Psoas muscle (tissue), 8 donors: ENCODE data around the gene WDR38. TPM values are rescaled to one million over a fixed set of nuclear protein-coding genes. Genes with fewer than 3 reads are reported as not detected.

Experiments used
- ATAC-seq, 4 donors: fragments of 200-7000 bp; cut with Tn5 transposase; one replicate each; pipeline ENCODE4 v1.9.1; 2020; ENCODE audit warnings: moderate library complexity in 3 of 4, mild to moderate bottlenecking in 2 of 4
- DNase-seq, 2 donors: peaks; one replicate each; pipeline ENCODE4 v3.0.0-alpha.2; 2020
- H3K27ac ChIP-seq: fragments of 200-600 bp; one replicate; pipeline ENCODE4 v1.8.0; 2022
- H3K27me3 ChIP-seq, 3 donors: fragments of 200-600 bp in 1 of 3; one replicate each; pipeline versions ENCODE4 v1.6.1 to v1.8.0; 2013 to 2022; ENCODE audit warnings: low read length in 2 of 3, mild to moderate bottlenecking in 2 of 3, moderate library complexity in 1 of 3; ENCODE audit not compliant: insufficient read depth in 3 of 3
- H3K36me3 ChIP-seq, 2 donors: fragments of 200-600 bp in 1 of 2; one replicate each; pipeline versions ENCODE4 v1.6.1 to v1.8.0; 2013 to 2022; ENCODE audit warnings: low read depth in 1 of 2, mild to moderate bottlenecking in 1 of 2, moderate library complexity in 1 of 2; ENCODE audit not compliant: insufficient read depth in 1 of 2
- H3K4me1 ChIP-seq: fragments of 200-600 bp; one replicate; pipeline ENCODE4 v1.8.0; 2022
- H3K4me3 ChIP-seq: fragments of 200-600 bp; one replicate; pipeline ENCODE4 v1.8.0; 2022; ENCODE audit warnings: mild to moderate bottlenecking
- H3K9me3 ChIP-seq: fragments of 200-600 bp; one replicate; pipeline ENCODE4 v1.8.0; 2022
- CTCF ChIP-seq: fragments of 200-600 bp; IDR thresholded peaks from one replicate; pipeline ENCODE4 v1.8.0; 2022; ENCODE audit warnings: antibody characterized with exemption
- WGBS, 3 donors: extraction: QIAGEN DNeasy Blood & Tissue Kit; methylation state at CpG; one replicate each; pipeline versions ENCODE4 v1.1.6 to v1.1.7; 2013; 5-methylcytosine and 5-hydroxymethylcytosine counted together
- intact Hi-C, 2 donors: fragments of 100-400 bp; cut with DNase I; formaldehyde crosslinking; loops; one replicate each; pipeline versions ENCODE4 v1.11.0 to v1.14.2; 2022
- polyA plus RNA-seq, 3 donors: library from polyadenylated mRNA; stranded (reverse); fragments of 200-250 nt; gene quantifications; one replicate each; pipeline ENCODE4 v1.2.3, GENCODE V29; 2013
- total RNA-seq, 4 donors: library from RNA; stranded (reverse); fragmentation: NEBNext Ultra II Directional in 2 of 4; extraction: Animal tissue kit (Norgen Biotek cat#: 25700) in 2 of 4; gene quantifications; one replicate each; pipeline versions ENCODE4 v1.2.1 to v1.2.4, GENCODE V29; 2021 to 2023
- donor health status: healthy with polysubstance abuse.
- donor health status: DM: no; HTN: no; CAD: no; lungs with moderate emphysema.
- donor health status: Bipolar disorder and iron deficiency.
- donor health status: healthy.
- donor health status: DM: yes; HTN: yes; CAD: no.
- donor health status: DM: no; HTN: no; CAD: no.
- donor health status: DM: no; HTN: no; CAD: no.
- donor health status: DM: yes; HTN: yes; CAD: no.

WDR38 gene
- total and polyA plus RNA-seq, 7 donors: 0.05 TPM; not detected in 6

- Histone ChIP-seq H3K27me3 (no peaks in the 10 kb centered on the region), H3K36me3 (no peaks in the 10 kb centered on the region), H3K4me1 (no peaks in the 10 kb centered on the region), H3K4me3 (no peak overlapping the region), H3K9me3 (no peaks in the 10 kb centered on the region), H3K27ac (no peak overlapping the region)
- intact Hi-C loops: no loop called here
- WGBS, 3 donors: 38 to 47% (median 43%) methylated on average over 18 of the region's 18 CpGs
- DNase-seq: no peak
- peak; percentile 83 to 86 (median 85) for ATAC-seq
- TF ChIP-seq CTCF: no peak
These were observed 34.6 kb upstream of the WDR38 start for GRCh38 chr9:124818431-124819281.

- H3K27ac ChIP-seq: no peak overlapping the region
These were observed 32.3 kb upstream of the WDR38 start for GRCh38 chr9:124820698-124821623.

GRCh38 chr9:124828489-124829333 is 24.5 kb upstream of the WDR38 start:
- TF ChIP-seq CTCF: no peak
- WGBS, 3 donors: 56 to 63% (median 58%) methylated on average over 2 of the region's 2 CpGs
- Histone ChIP-seq H3K9me3 (no peaks in the 10 kb centered on the region), H3K36me3 (no peaks in the 10 kb centered on the region), H3K4me1 (peaks cover 15% of the 10 kb centered on the region), H3K27ac (no peak overlapping the region), H3K27me3 (no peaks in the 10 kb centered on the region), H3K4me3 (no peak overlapping the region)
- ATAC-seq: no peak
- no peak for DNase-seq
- intact Hi-C loops: no loop called here

More at GRCh38 chr9:124820698-124821623, 32.3 kb upstream of the WDR38 start:
- WGBS, 3 donors: 38 to 44% (median 38%) methylated on average over 12 of the region's 12 CpGs
- no peak for DNase-seq
- ATAC-seq: peak in 2 of 4 donors; percentile 14 to 25
- Histone ChIP-seq H3K4me3 (no peak overlapping the region), H3K4me1 (no peaks in the 10 kb centered on the region), H3K9me3 (no peaks in the 10 kb centered on the region), H3K27me3 (no peaks in the 10 kb centered on the region), H3K36me3 (no peaks in the 10 kb centered on the region)
- intact Hi-C loops: no loop called here
- no peak for TF ChIP-seq CTCF

- intact Hi-C loops: no loop called here
- H3K9me3 ChIP-seq: no peaks in the 10 kb centered on the region
- no peak for TF ChIP-seq CTCF
- no peaks in the 10 kb centered on the region for H3K36me3 ChIP-seq
- H3K27me3 ChIP-seq: no peaks in the 10 kb centered on the region
- H3K27ac ChIP-seq: no peak overlapping the region
- H3K4me3 ChIP-seq: no peak overlapping the region
- 56 to 61% (median 57%) methylated on average over 5 of the region's 5 CpGs for WGBS, 3 donors
- H3K4me1 ChIP-seq: peaks cover 15% of the 10 kb centered on the region
- ATAC-seq (no peak), DNase-seq (no peak)
These were observed 24.0 kb upstream of the WDR38 start for GRCh38 chr9:124829334-124829669.
